HFFc6 (cell line): ENCODE results near the gene UBR4. TPM values are rescaled to one million over a fixed set of nuclear protein-coding genes. Genes with fewer than 3 reads are reported as not detected.
A peak's percentile ranks its signal among the peaks of the same experiment; 100 is the strongest.

ENCODE experiments used
- DNase-seq: peaks from one replicate; pipeline ENCODE4 v3.0.0-alpha.2; 2018
- H3K27ac Mint-ChIP-seq: 2 replicates; pipeline ENCODE4 v1.8.0; 2020; ENCODE audit warnings: mild to moderate bottlenecking, mixed read lengths
- H3K27me3 Mint-ChIP-seq: 2 replicates; pipeline ENCODE4 v1.8.0; 2021; ENCODE audit warnings: mild to moderate bottlenecking, moderate library complexity, mixed read lengths; ENCODE audit not compliant: insufficient read depth
- H3K36me3 Mint-ChIP-seq: 2 replicates; pipeline ENCODE4 v1.8.0; 2021; ENCODE audit warnings: low read depth, mixed read lengths
- H3K4me1 Mint-ChIP-seq: 2 replicates; pipeline ENCODE4 v1.8.0; 2020; ENCODE audit warnings: low read depth, mixed read lengths
- H3K4me3 Mint-ChIP-seq: 2 replicates; pipeline ENCODE4 v1.8.0; 2020; ENCODE audit warnings: mild to moderate bottlenecking, moderate library complexity, mixed read lengths
- H3K9me3 Mint-ChIP-seq: 2 replicates; pipeline ENCODE4 v1.8.0; 2020; ENCODE audit warnings: mild to moderate bottlenecking, mixed read lengths
- CTCF ChIP-seq: fragments of 200-600 bp; sonication (generic); IDR thresholded peaks from 2 replicates; pipeline ENCODE4 v1.5.0; 2021; ENCODE audit warnings: antibody characterized with exemption, mild to moderate bottlenecking
- total RNA-seq, 6 experiments: library from RNA; stranded (reverse); fragmentation: NEBNext Ultra II Directional; extraction: Animal tissue kit (Norgen Biotek cat#: 25700); gene quantifications; 2 replicates in 1 of 6; 3 replicates in 5 of 6; pipeline ENCODE4 v1.2.3, GENCODE V29; 2021

Gene UBR4
- total RNA-seq, 6 experiments from 2014 or later, result 74.2 to 116 (median 88.6) TPM

- no peaks in the 10 kb centered on the region for H3K9me3 Mint-ChIP-seq
- no peak for DNase-seq
- no peak for TF ChIP-seq CTCF
- H3K36me3 Mint-ChIP-seq, result peaks cover 48% of the 10 kb centered on the region
- H3K4me1 Mint-ChIP-seq, result peaks cover 11% of the 10 kb centered on the region; the same call in 1 of the 2 replicates
- H3K4me3 Mint-ChIP-seq, result no peak overlapping the region
- H3K27me3 Mint-ChIP-seq, result no peaks in the 10 kb centered on the region; the same call in 1 of the 2 replicates
- H3K27ac Mint-ChIP-seq, result peak overlapping the region; percentile 54; the same call in 1 of the 2 replicates
These were observed 118.7 kb downstream of the UBR4 start for GRCh38 chr1:19091196-19091953.

GRCh38 chr1:19089524-19089923 lies 120.5 kb downstream of the UBR4 start:
- TF ChIP-seq CTCF, result no peak
- peaks cover 46% of the 10 kb centered on the region for H3K36me3 Mint-ChIP-seq
- peaks cover 11% of the 10 kb centered on the region; the same call in 1 of the 2 replicates for H3K4me1 Mint-ChIP-seq
- DNase-seq, result no peak
- H3K27ac Mint-ChIP-seq, result no peak overlapping the region
- H3K9me3 Mint-ChIP-seq, result no peaks in the 10 kb centered on the region
- no peaks in the 10 kb centered on the region; the same call in 1 of the 2 replicates for H3K27me3 Mint-ChIP-seq
- no peak overlapping the region for H3K4me3 Mint-ChIP-seq

GRCh38 chr1:19088717-19089442 lies 121.2 kb downstream of the UBR4 start:
- no peak for DNase-seq
- H3K4me1 Mint-ChIP-seq, result peaks cover 11% of the 10 kb centered on the region; the same call in 1 of the 2 replicates
- H3K36me3 Mint-ChIP-seq, result peaks cover 48% of the 10 kb centered on the region
- H3K9me3 Mint-ChIP-seq, result no peaks in the 10 kb centered on the region
- H3K27ac Mint-ChIP-seq, result no peak overlapping the region
- no peaks in the 10 kb centered on the region; the same call in 1 of the 2 replicates for H3K27me3 Mint-ChIP-seq
- TF ChIP-seq CTCF, result no peak
- H3K4me3 Mint-ChIP-seq, result no peak overlapping the region

- TF ChIP-seq CTCF, result no peak
- Mint-ChIP-seq H3K4me1 (peaks cover 11% of the 10 kb centered on the region; the same call in 1 of the 2 replicates), H3K27ac (no peak overlapping the region), H3K9me3 (no peaks in the 10 kb centered on the region), H3K4me3 (no peak overlapping the region), H3K27me3 (no peaks in the 10 kb centered on the region; the same call in 1 of the 2 replicates), H3K36me3 (peaks cover 45% of the 10 kb centered on the region)
- DNase-seq, result no peak
These were observed 122.1 kb downstream of the UBR4 start for GRCh38 chr1:19087737-19088594.
